GM19324 (cell line): Measurements from ENCODE around the gene ZNF430.
A peak's percentile ranks its signal among the peaks of the same experiment; 100 is the strongest.
"Not testable (repeated sequence)": the region's sequence is repeated elsewhere in the genome, so short reads cannot be mapped to it uniquely, and the experiment has no call there.

Experiments used
- ATAC-seq: cut with Tn5 transposase; IDR thresholded peaks from one replicate; pipeline ENCODE4 v1.9.1; 2021; ENCODE audit warnings: mild to moderate bottlenecking, moderate library complexity; ENCODE audit not compliant: unreplicated experiment, low FRiP score

The ZNF430 gene

GRCh38 chr19:21020298-21021227 lies at the start of gene ZNF430:
TSS of gene ZNF430 (plus strand) at chr19:21020657. CDS start at chr19:21020801, 144 bp downstream.
- peak; percentile 98 for ATAC-seq

- ATAC-seq: not testable (repeated sequence)
Measured at GRCh38 chr19:20992788-20993187, 27.7 kb upstream of the ZNF430 start.

- ATAC-seq: peak; percentile 71
Measured at GRCh38 chr19:20999731-21000352, 20.6 kb upstream of the ZNF430 start.

- not testable (repeated sequence) for ATAC-seq
Measured at GRCh38 chr19:21021238-21021637, 781 bp downstream of the ZNF430 start.

GRCh38 chr19:21022996-21023395 lies 2.5 kb downstream of the ZNF430 start:
- ATAC-seq: no peak

GRCh38 chr19:21023901-21024300 lies 3.4 kb downstream of the ZNF430 start:
- ATAC-seq: no peak

- ATAC-seq: no peak
Measured at GRCh38 chr19:21028969-21029268, 8.5 kb downstream of the ZNF430 start.

- ATAC-seq: no peak
Measured at GRCh38 chr19:21045028-21045427, 24.6 kb downstream of the ZNF430 start.

- ATAC-seq: no peak
Measured at GRCh38 chr19:21046489-21046888, 26.0 kb downstream of the ZNF430 start.

GRCh38 chr19:21047716-21048115 lies 27.3 kb downstream of the ZNF430 start:
- no peak for ATAC-seq

- no peak for ATAC-seq
Measured at GRCh38 chr19:21052902-21053301, 32.4 kb downstream of the ZNF430 start.

- ATAC-seq: no peak
Measured at GRCh38 chr19:21065336-21065735, 44.9 kb downstream of the ZNF430 start.

- peak; percentile 97 for ATAC-seq
Measured at GRCh38 chr19:21082011-21082975, 61.8 kb downstream of the ZNF430 start, which contains the start of gene ZNF714. TSS of gene ZNF714 (plus strand) at chr19:21082203. CDS start at chr19:21098269, 16,066 bp downstream.

- ATAC-seq: no peak
Measured at GRCh38 chr19:21084343-21084742, 63.9 kb downstream of the ZNF430 start.

GRCh38 chr19:21087871-21088270 lies 67.4 kb downstream of the ZNF430 start:
- no peak for ATAC-seq

GRCh38 chr19:21092109-21092508 lies 71.7 kb downstream of the ZNF430 start:
- ATAC-seq: no peak

GRCh38 chr19:21094347-21095025 lies 74.0 kb downstream of the ZNF430 start:
- ATAC-seq: no peak

- ATAC-seq: no peak
Measured at GRCh38 chr19:21098291-21098690, 77.8 kb downstream of the ZNF430 start.

- ATAC-seq: no peak
Measured at GRCh38 chr19:21101521-21102242, 81.2 kb downstream of the ZNF430 start.
